Upper lobe of left lung (tissue), 4 donors: Measurements from ENCODE around the gene KCNA2.

Experiments
- CTCF ChIP-seq, 6 experiments: fragments of 450-650 bp in 4 of 6; fragments of 200-600 bp in 2 of 6; sonication (generic) in 2 of 6; IDR thresholded peaks; one replicate each; pipeline ENCODE4 v1.5.1; 2016 to 2019; ENCODE audit warnings: antibody characterized with exemption in 6 of 6
- POLR2A ChIP-seq, 4 donors: fragments of 450-650 bp; IDR thresholded peaks; one replicate each; pipeline ENCODE4 v1.5.1; 2016 to 2017; ENCODE audit warnings: antibody characterized with exemption in 4 of 4, mild to moderate bottlenecking in 2 of 4
- POLR2AphosphoS5 ChIP-seq, 2 donors: sonication (generic); formaldehyde crosslinking; IDR thresholded peaks; one replicate each; pipeline ENCODE4 v1.5.1; 2017; ENCODE audit warnings: antibody characterized with exemption in 2 of 2

DNA sequence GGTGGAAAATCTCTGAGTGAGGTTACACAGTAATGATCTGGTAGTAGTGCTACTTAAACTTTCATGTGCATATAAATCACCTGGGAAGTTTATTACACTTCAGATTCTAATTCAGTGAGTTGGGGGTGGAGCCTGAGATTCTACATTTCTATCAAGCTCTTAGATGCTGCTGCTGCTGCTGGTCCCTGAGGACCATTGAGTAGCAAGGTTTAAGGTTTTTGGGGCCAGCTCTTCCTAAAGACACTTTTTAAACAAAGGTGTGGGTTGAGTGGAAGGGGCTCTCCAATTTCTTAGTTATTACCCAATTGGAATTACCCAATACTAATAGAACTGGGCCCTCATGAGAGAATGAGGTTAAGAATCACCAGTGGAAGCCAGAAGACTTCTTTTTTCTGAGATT is 39.1 kb upstream of the KCNA2 start:
- no peak for TF ChIP-seq CTCF (IDR thresholded peaks at IDR 0.05)
- no peak for TF ChIP-seq POLR2AphosphoS5 (IDR thresholded peaks at IDR 0.05)
- no peak for TF ChIP-seq POLR2A (IDR thresholded peaks at IDR 0.05)
